Hepatocyte (in vitro differentiated cells): ENCODE data around the gene CZIB. TPM values are rescaled to one million over a fixed set of nuclear protein-coding genes. Genes with fewer than 3 reads are reported as not detected.
A peak's percentile ranks its signal among the peaks of the same experiment; 100 is the strongest.

Experiments used
- DNase-seq: peaks from one replicate; pipeline ENCODE4 v3.0.0-alpha.2; 2016; ENCODE audit warnings: low spot score
- H2AFZ ChIP-seq: fragments of 200-600 bp; sonication (generic); 2 replicates; pipeline ENCODE4 v1.6.0; 2016; ENCODE audit warnings: antibody characterized with exemption, mild to moderate bottlenecking
- H3K27ac ChIP-seq: fragments of 200-600 bp; sonication (generic); 2 replicates; pipeline ENCODE4 v1.5.1; 2016; ENCODE audit warnings: mild to moderate bottlenecking
- H3K27me3 ChIP-seq: fragments of 200-600 bp; sonication (generic); 2 replicates; pipeline ENCODE4 v1.6.1; 2016
- H3K36me3 ChIP-seq: fragments of 200-600 bp; sonication (generic); replicated peaks from 2 replicates; pipeline ENCODE4 v1.5.1; 2016; ENCODE audit warnings: low read depth; ENCODE audit not compliant: insufficient read depth
- H3K4me1 ChIP-seq: fragments of 200-600 bp; sonication (generic); 2 replicates; pipeline ENCODE4 v1.5.1; 2016; ENCODE audit warnings: mild to moderate bottlenecking, moderate library complexity; ENCODE audit not compliant: insufficient read depth
- H3K4me2 ChIP-seq: fragments of 200-600 bp; sonication (generic); 2 replicates; pipeline ENCODE4 v1.6.0; 2016
- H3K4me3 ChIP-seq: fragments of 200-600 bp; sonication (generic); 2 replicates; pipeline ENCODE4 v1.5.1; 2016; ENCODE audit warnings: mild to moderate bottlenecking
- H3K79me2 ChIP-seq: fragments of 200-600 bp; sonication (generic); 2 replicates; pipeline ENCODE4 v1.6.0; 2017; ENCODE audit warnings: mild to moderate bottlenecking
- H3K9me2 ChIP-seq: fragments of 200-600 bp; sonication (generic); replicated peaks from 2 replicates; pipeline ENCODE4 v1.6.0; 2017; ENCODE audit warnings: mild to moderate bottlenecking; ENCODE audit not compliant: insufficient read depth
- H3K9me3 ChIP-seq: fragments of 200-600 bp; sonication (generic); 2 replicates; pipeline ENCODE4 v1.5.1; 2016; ENCODE audit warnings: low read depth, mild to moderate bottlenecking
- H4K20me1 ChIP-seq: fragments of 200-600 bp; sonication (generic); 2 replicates; pipeline ENCODE4 v1.6.0; 2016; ENCODE audit warnings: mild to moderate bottlenecking; ENCODE audit not compliant: insufficient read depth, poor library complexity, severe bottlenecking
- EZH2 ChIP-seq: fragments of 200-600 bp; sonication (generic); IDR thresholded peaks from 2 replicates; pipeline ENCODE4 v1.6.1; 2016; ENCODE audit warnings: antibody characterized with exemption, mild to moderate bottlenecking, borderline replicate concordance
- EZH2phosphoT487 ChIP-seq: fragments of 200-600 bp; sonication (generic); IDR thresholded peaks from one replicate; pipeline ENCODE4 v1.6.1; 2018; ENCODE audit warnings: antibody characterized with exemption, mild to moderate bottlenecking, low read depth, moderate library complexity; ENCODE audit not compliant: unreplicated experiment, severe bottlenecking
- WGBS: methylation state at CpG from one replicate; pipeline ENCODE4 v1.1.6; 2016; ENCODE audit warnings: low lambda C conversion rate; ENCODE audit errors: missing lambda C conversion rate; 5-methylcytosine and 5-hydroxymethylcytosine counted together
- polyA plus RNA-seq: library from polyadenylated mRNA; unstranded; fragments of >200 nt; fragmentation: Nextera tagmentation; extraction: Ambion mirVana; gene quantifications from 2 replicates; pipeline ENCODE4 v1.2.1, GENCODE V29; 2016
- total RNA-seq: library from RNA; depleted of rRNA; stranded (reverse); fragments of >200 nt; gene quantifications from 2 replicates; pipeline ENCODE4 v1.2.3, GENCODE V29; 2014
- TF ChIP-seq, protein P1 (sequence below): fragments of 200-600 bp; sonication (generic); IDR thresholded peaks from 2 replicates; pipeline ENCODE4 v1.5.1; 2016; ENCODE audit warnings: antibody characterized with exemption, mild to moderate bottlenecking; ENCODE audit not compliant: poor library complexity

Gene CZIB
- total and polyA plus RNA-seq, 2 experiments from 2014 or later = 40.7 to 61.0 TPM

DNA sequence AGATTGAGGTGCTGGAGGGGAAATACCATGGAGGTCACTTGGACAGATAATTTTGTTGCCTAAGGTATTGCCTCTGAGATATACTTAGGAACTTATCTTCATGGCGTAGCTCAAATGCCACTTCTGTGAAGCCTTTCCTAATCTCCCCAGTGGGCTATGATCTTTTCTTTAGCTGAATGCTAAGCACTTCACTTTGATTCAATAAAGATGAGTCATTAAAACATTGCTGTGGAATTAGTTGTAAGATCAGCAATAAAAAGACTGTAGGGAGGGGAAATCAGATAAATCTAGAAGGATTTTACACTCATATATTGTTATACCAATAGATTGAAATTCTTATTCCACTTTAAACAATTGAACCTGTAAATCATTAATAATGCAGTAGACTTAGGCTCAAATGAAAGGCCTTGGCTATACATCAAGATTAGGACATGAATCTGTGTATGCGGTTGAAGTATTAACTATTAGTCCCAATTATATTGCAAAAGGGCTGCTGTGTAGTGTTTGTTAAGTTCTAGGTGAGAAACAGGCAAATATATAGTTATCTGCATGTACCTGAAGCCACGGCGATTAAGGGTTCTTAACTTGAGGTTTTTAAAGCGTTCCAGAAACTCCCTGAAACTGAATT lies 37.1 kb upstream of the CZIB start:
- Histone ChIP-seq H2AFZ (no peak overlapping the region), H3K4me1 (peaks cover 26% of the 10 kb centered on the region), H3K9me2 (no peaks in the 10 kb centered on the region), H3K36me3 (no peaks in the 10 kb centered on the region), H3K27ac (peak overlapping the region; percentile 82), H3K4me3 (no peak overlapping the region), H3K9me3 (no peaks in the 10 kb centered on the region), H3K4me2 (peak overlapping the region; percentile 8), H3K79me2 (no peaks in the 10 kb centered on the region), H4K20me1 (no peaks in the 10 kb centered on the region), H3K27me3 (no peaks in the 10 kb centered on the region)
- DNase-seq = no peak
- 63% methylated on average over 5 of the region's 5 CpGs for WGBS
- TF ChIP-seq, protein P1, sequence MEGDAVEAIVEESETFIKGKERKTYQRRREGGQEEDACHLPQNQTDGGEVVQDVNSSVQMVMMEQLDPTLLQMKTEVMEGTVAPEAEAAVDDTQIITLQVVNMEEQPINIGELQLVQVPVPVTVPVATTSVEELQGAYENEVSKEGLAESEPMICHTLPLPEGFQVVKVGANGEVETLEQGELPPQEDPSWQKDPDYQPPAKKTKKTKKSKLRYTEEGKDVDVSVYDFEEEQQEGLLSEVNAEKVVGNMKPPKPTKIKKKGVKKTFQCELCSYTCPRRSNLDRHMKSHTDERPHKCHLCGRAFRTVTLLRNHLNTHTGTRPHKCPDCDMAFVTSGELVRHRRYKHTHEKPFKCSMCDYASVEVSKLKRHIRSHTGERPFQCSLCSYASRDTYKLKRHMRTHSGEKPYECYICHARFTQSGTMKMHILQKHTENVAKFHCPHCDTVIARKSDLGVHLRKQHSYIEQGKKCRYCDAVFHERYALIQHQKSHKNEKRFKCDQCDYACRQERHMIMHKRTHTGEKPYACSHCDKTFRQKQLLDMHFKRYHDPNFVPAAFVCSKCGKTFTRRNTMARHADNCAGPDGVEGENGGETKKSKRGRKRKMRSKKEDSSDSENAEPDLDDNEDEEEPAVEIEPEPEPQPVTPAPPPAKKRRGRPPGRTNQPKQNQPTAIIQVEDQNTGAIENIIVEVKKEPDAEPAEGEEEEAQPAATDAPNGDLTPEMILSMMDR = no peak
- no peak for TF ChIP-seq EZH2
- no peak for TF ChIP-seq EZH2phosphoT487

- no peak overlapping the region for H3K4me3 ChIP-seq
- no peaks in the 10 kb centered on the region for H3K9me2 ChIP-seq
- 71% methylated on average over 11 of the region's 11 CpGs for WGBS
- DNase-seq = no peak
- H3K27ac ChIP-seq = peak overlapping the region; percentile 82
- H3K4me1 ChIP-seq = peaks cover 26% of the 10 kb centered on the region
- H2AFZ ChIP-seq = no peak overlapping the region
- H3K9me3 ChIP-seq = no peaks in the 10 kb centered on the region
- H3K4me2 ChIP-seq = no peak overlapping the region
- no peaks in the 10 kb centered on the region for H3K79me2 ChIP-seq
- no peaks in the 10 kb centered on the region for H4K20me1 ChIP-seq
- no peaks in the 10 kb centered on the region for H3K36me3 ChIP-seq
- no peaks in the 10 kb centered on the region for H3K27me3 ChIP-seq
- TF ChIP-seq, protein P1 = no peak
- TF ChIP-seq EZH2phosphoT487 = no peak
- TF ChIP-seq EZH2 = no peak
Observed at GRCh38 chr1:53256511-53257453, 36.3 kb upstream of the CZIB start.

GRCh38 chr1:53255031-53255430 lies 34.6 kb upstream of the CZIB start:
- Histone ChIP-seq H3K79me2 (no peaks in the 10 kb centered on the region), H3K27me3 (no peaks in the 10 kb centered on the region), H3K4me1 (peaks cover 26% of the 10 kb centered on the region), H3K27ac (peak overlapping the region; percentile 61), H2AFZ (no peak overlapping the region), H3K4me3 (no peak overlapping the region), H4K20me1 (no peaks in the 10 kb centered on the region), H3K9me2 (no peaks in the 10 kb centered on the region), H3K4me2 (no peak overlapping the region), H3K9me3 (no peaks in the 10 kb centered on the region), H3K36me3 (no peaks in the 10 kb centered on the region)
- WGBS = 99% methylated on average over 4 of the region's 4 CpGs
- no peak for DNase-seq
- TF ChIP-seq, protein P1 = no peak
- no peak for TF ChIP-seq EZH2
